IMR-90 (cell line): ENCODE data around the gene SEZ6L2. TPM values are rescaled to one million over a fixed set of nuclear protein-coding genes. Genes with fewer than 3 reads are reported as not detected.

Source experiments
- ATAC-seq: fragments of 200-7000 bp; cut with Tn5 transposase; 2 replicates; pipeline ENCODE4 v1.9.1; 2020; ENCODE audit warnings: low read depth, mild to moderate bottlenecking, moderate library complexity
- BruUV-seq: library from RNA; stranded (reverse); fragments of 400-500 nt; replicated peaks from 2 replicates; lab custom pipeline; 2021; lab: Mats Ljungman, UMichigan
- CTCF ChIA-PET: fragments of 300-600 bp; formaldehyde crosslinking; extraction: SDS; loops from one replicate; lab custom pipeline; 2021; ENCODE audit warnings: antibody characterized with exemption; lab: Yijun Ruan, JAX
- POLR2A ChIA-PET: fragments of 300-600 bp; sonication (Branson Sonifier 250); formaldehyde crosslinking; loops from one replicate; lab custom pipeline; 2022; ENCODE audit warnings: antibody characterized with exemption; ENCODE audit not compliant: unreplicated experiment; lab: Charles Lee
- DNase-seq: peaks from one replicate; pipeline ENCODE4 v3.0.0; 2013
- H2AFZ ChIP-seq: replicated peaks from 2 replicates; pipeline ENCODE3; 2013; ENCODE audit warnings: low read length, mild to moderate bottlenecking; ENCODE audit not compliant: poor library complexity
- H2AK5ac ChIP-seq: 2 replicates; pipeline ENCODE4 v1.6.1; 2013; ENCODE audit warnings: low read depth, low read length, inconsistent platforms
- H2AK9ac ChIP-seq: replicated peaks from 2 replicates; pipeline ENCODE3; 2013; ENCODE audit warnings: mild to moderate bottlenecking, low read depth, low read length, moderate library complexity; ENCODE audit not compliant: poor library complexity
- H2BK120ac ChIP-seq: 2 replicates; pipeline ENCODE4 v1.6.1; 2013; ENCODE audit warnings: low read depth, low read length, inconsistent platforms
- H2BK15ac ChIP-seq: 3 replicates; pipeline ENCODE4 v1.6.1; 2013; ENCODE audit warnings: low read depth, low read length, inconsistent platforms
- H2BK20ac ChIP-seq: 2 replicates; pipeline ENCODE4 v1.6.1; 2013; ENCODE audit warnings: low read depth, mild to moderate bottlenecking, inconsistent platforms, low read length, moderate library complexity
- H2BK5ac ChIP-seq: 2 replicates; pipeline ENCODE4 v1.6.1; 2013; ENCODE audit warnings: mild to moderate bottlenecking, low read depth, low read length, inconsistent platforms; ENCODE audit not compliant: poor library complexity, severe bottlenecking
- H3K14ac ChIP-seq: replicated peaks from 2 replicates; pipeline ENCODE4 v1.6.1; 2013; ENCODE audit warnings: low read depth, low read length, inconsistent platforms
- H3K18ac ChIP-seq: 2 replicates; pipeline ENCODE4 v1.6.1; 2013; ENCODE audit warnings: low read depth, low read length, control low read depth
- H3K23ac ChIP-seq: 2 replicates; pipeline ENCODE4 v1.6.1; 2013; ENCODE audit warnings: low read depth, low read length, inconsistent platforms
- H3K27ac ChIP-seq: 2 replicates; pipeline ENCODE4 v1.5.1; 2013; ENCODE audit warnings: mild to moderate bottlenecking, control low read depth, low read length; ENCODE audit not compliant: insufficient read depth
- H3K27me3 ChIP-seq: 2 replicates; pipeline ENCODE4 v1.6.1; 2013; ENCODE audit warnings: low read length; ENCODE audit not compliant: control insufficient read depth, insufficient read depth
- H3K36me3 ChIP-seq: 2 replicates; pipeline ENCODE4 v1.6.1; 2013; ENCODE audit warnings: low read length, mixed read lengths; ENCODE audit not compliant: control insufficient read depth, insufficient read depth
- H3K4ac ChIP-seq: 2 replicates; pipeline ENCODE4 v1.6.1; 2013; ENCODE audit warnings: low read depth, low read length, inconsistent platforms
- H3K4me1 ChIP-seq: 2 replicates; pipeline ENCODE4 v1.6.1; 2013; ENCODE audit warnings: low read length, mixed read lengths; ENCODE audit not compliant: control insufficient read depth, insufficient read depth
- H3K4me2 ChIP-seq: 2 replicates; pipeline ENCODE4 v1.6.1; 2013; ENCODE audit warnings: low read depth, mild to moderate bottlenecking, control low read depth, low read length, moderate library complexity
- H3K4me3 ChIP-seq: 2 replicates; pipeline ENCODE4 v1.5.1; 2013; ENCODE audit warnings: low read depth, mild to moderate bottlenecking, control low read depth, low read length, moderate library complexity; ENCODE audit not compliant: insufficient read depth
- H3K56ac ChIP-seq: 2 replicates; pipeline ENCODE4 v1.6.1; 2013; ENCODE audit warnings: low read length, inconsistent platforms; ENCODE audit not compliant: insufficient read depth; ENCODE audit errors: extremely low read depth
- H3K79me1 ChIP-seq, 2 experiments: 2 replicates each; pipeline ENCODE4 v1.6.1; 2013; ENCODE audit warnings: low read length in 2 of 2, inconsistent platforms in 1 of 2, low read depth in 1 of 2
- H3K9ac ChIP-seq: 2 replicates; pipeline ENCODE4 v1.6.1; 2013; ENCODE audit warnings: low read depth, low read length, control low read depth
- H3K9me1 ChIP-seq: 2 replicates; pipeline ENCODE4 v1.6.1; 2013; ENCODE audit warnings: low read length, inconsistent platforms; ENCODE audit not compliant: insufficient read depth
- H3K9me3 ChIP-seq: 2 replicates; pipeline ENCODE4 v1.6.1; 2013; ENCODE audit warnings: low read length; ENCODE audit not compliant: control insufficient read depth, insufficient read depth
- H4K20me1 ChIP-seq: 2 replicates; pipeline ENCODE4 v1.6.1; 2013; ENCODE audit warnings: low read length, inconsistent platforms; ENCODE audit not compliant: insufficient read depth
- H4K5ac ChIP-seq: 2 replicates; pipeline ENCODE4 v1.6.1; 2013; ENCODE audit warnings: mild to moderate bottlenecking, low read depth, low read length, control low read depth
- H4K8ac ChIP-seq, 2 experiments: 2 replicates each; pipeline ENCODE4 v1.6.1; 2013; ENCODE audit warnings: low read depth in 2 of 2, low read length in 2 of 2, control low read depth in 1 of 2, inconsistent platforms in 1 of 2
- H4K91ac ChIP-seq: 2 replicates; pipeline ENCODE4 v1.6.1; 2013; ENCODE audit warnings: low read depth, low read length, inconsistent platforms; ENCODE audit not compliant: insufficient read depth
- BHLHE40 ChIP-seq: fragments of 150-350 bp; IDR thresholded peaks from 2 replicates; pipeline ENCODE4 v1.6.1; 2016; ENCODE audit warnings: mild to moderate bottlenecking, low read depth, low read length
- CEBPB ChIP-seq: IDR thresholded peaks from 2 replicates; pipeline ENCODE4 v1.6.1; 2012; ENCODE audit warnings: low read depth, low read length, improper control_type of control experiment
- CHD1 ChIP-seq: IDR thresholded peaks from 2 replicates; pipeline ENCODE4 v1.6.1; 2012; ENCODE audit warnings: low read depth, low read length, improper control_type of control experiment
- CTCF ChIP-seq: conservative IDR thresholded peaks from 2 replicates; pipeline ENCODE4 v1.5.1; 2012; ENCODE audit warnings: mild to moderate bottlenecking, low read depth, low read length, improper control_type of control experiment
- ELK1 ChIP-seq: fragments of 150-350 bp; IDR thresholded peaks from 2 replicates; pipeline ENCODE4 v1.6.1; 2016; ENCODE audit warnings: low read depth, mild to moderate bottlenecking, low read length, moderate library complexity, borderline replicate concordance
- FOS ChIP-seq: fragments of 150-350 bp; IDR thresholded peaks from 2 replicates; pipeline ENCODE4 v1.6.1; 2016; ENCODE audit warnings: low read depth, low read length
- MAFK ChIP-seq: IDR thresholded peaks from 2 replicates; pipeline ENCODE4 v1.6.1; 2012; ENCODE audit warnings: low read depth, low read length, improper control_type of control experiment
- MAZ ChIP-seq: IDR thresholded peaks from 2 replicates; pipeline ENCODE4 v1.6.1; 2012; ENCODE audit warnings: low read depth, mild to moderate bottlenecking, low read length, improper control_type of control experiment, moderate library complexity, borderline replicate concordance
- MXI1 ChIP-seq: IDR thresholded peaks from 2 replicates; pipeline ENCODE4 v1.6.1; 2012; ENCODE audit warnings: low read depth, mild to moderate bottlenecking, low read length, moderate library complexity, borderline replicate concordance
- NFE2L2 ChIP-seq: fragments of 150-350 bp; IDR thresholded peaks from 2 replicates; pipeline ENCODE4 v1.6.1; 2016; ENCODE audit warnings: low read depth, mild to moderate bottlenecking, low read length
- POLR2A ChIP-seq: IDR thresholded peaks from 2 replicates; pipeline ENCODE4 v1.6.1; 2012; ENCODE audit warnings: mild to moderate bottlenecking, low read depth, low read length
- RAD21 ChIP-seq: IDR thresholded peaks from 2 replicates; pipeline ENCODE4 v1.6.1; 2012; ENCODE audit warnings: low read length, improper control_type of control experiment
- RCOR1 ChIP-seq: IDR thresholded peaks from 2 replicates; pipeline ENCODE4 v1.6.1; 2012; ENCODE audit warnings: mild to moderate bottlenecking, low read length, improper control_type of control experiment; ENCODE audit not compliant: insufficient replicate concordance
- RFX5 ChIP-seq: IDR thresholded peaks from 2 replicates; pipeline ENCODE4 v1.8.0; 2012; ENCODE audit warnings: low read depth, mild to moderate bottlenecking, low read length, moderate library complexity
- SMC3 ChIP-seq: fragments of 150-350 bp; IDR thresholded peaks from 2 replicates; pipeline ENCODE4 v1.6.1; 2016; ENCODE audit warnings: low read depth, mild to moderate bottlenecking, antibody characterized with exemption, low read length, moderate library complexity
- USF2 ChIP-seq: fragments of 150-350 bp; IDR thresholded peaks from 2 replicates; pipeline ENCODE4 v1.6.1; 2017; ENCODE audit warnings: mild to moderate bottlenecking, antibody characterized with exemption, low read length, low read depth
- WGBS, 2 experiments: methylation state at CpG; one replicate each; pipeline versions ENCODE4 v1.1.5 to v1.1.7; 2013; ENCODE audit warnings: missing lambda C conversion rate in 2 of 2; ENCODE audit not compliant: insufficient read length in 1 of 2; ENCODE audit errors: extremely low coverage in 2 of 2; 5-methylcytosine and 5-hydroxymethylcytosine counted together
- dilution Hi-C: fragments of 300-500 bp; cut with HindIII; formaldehyde crosslinking; loops from one replicate; pipeline ENCODE4 v1.14.3; 2018; ENCODE audit warnings: low sequenced_read_pairs; ENCODE audit not compliant: unreplicated experiment
- in situ Hi-C: fragments of 300-500 bp; cut with MboI; formaldehyde crosslinking; loops from 3 replicates; pipeline ENCODE4 v1.14.3; 2019; ENCODE audit warnings: low sequenced_read_pairs, inconsistent platforms, mixed read lengths
- intact Hi-C: fragments of 100-400 bp; cut with micrococcal nuclease; formaldehyde crosslinking; loops from 2 replicates; pipeline ENCODE4 v1.10.0; 2022
- polyA plus RNA-seq, 3 experiments: library from polyadenylated mRNA; depleted of rRNA; stranded (reverse); fragments of >200 nt; gene quantifications; 2 replicates each; pipeline ENCODE4 v1.2.3, GENCODE V29; 2012; ENCODE audit warnings: low replicate concordance in 1 of 3
- total RNA-seq: library from RNA; depleted of rRNA; stranded (reverse); fragments of >200 nt; gene quantifications from 2 replicates; pipeline ENCODE4 v1.2.3, GENCODE V29; 2012

The SEZ6L2 gene
- total and polyA plus RNA-seq, 2 of the 4 experiments (the other 2 are of a cell fraction), result 0.72 to 10.5 TPM

GRCh38 chr16:29854520-29855100 is 44.7 kb downstream of the SEZ6L2 start:
- Histone ChIP-seq H3K4me1 (peaks cover 2% of the 10 kb centered on the region; the same call in 1 of the 2 replicates), H2BK20ac (no peak overlapping the region), H2BK15ac (no peak overlapping the region), H3K56ac (no peak overlapping the region), H4K20me1 (no peaks in the 10 kb centered on the region), H3K27ac (no peak overlapping the region), H3K23ac (peak overlapping the region; percentile 4; the same call in 1 of the 2 replicates), H3K4me3 (no peak overlapping the region), H4K5ac (no peak overlapping the region), H2BK5ac (no peak overlapping the region), H2AFZ (no peak overlapping the region), H4K8ac (no peak overlapping the region), H2AK9ac (no peak overlapping the region), H3K27me3 (no peaks in the 10 kb centered on the region), H3K36me3 (peaks cover 17% of the 10 kb centered on the region), H3K9ac (no peak overlapping the region), H3K14ac (no peak overlapping the region), H2AK5ac (no peak overlapping the region), H3K4ac (no peak overlapping the region), H3K4me2 (no peak overlapping the region), H3K18ac (no peak overlapping the region), H2BK120ac (no peak overlapping the region), H4K91ac (no peak overlapping the region), H3K79me1 (peaks cover 0 to 4% of the 10 kb centered on the region in 2 experiments; a peak in 1 of 4 replicates), H3K9me1 (peaks cover 3% of the 10 kb centered on the region; the same call in 1 of the 2 replicates), H3K9me3 (no peaks in the 10 kb centered on the region)
- dilution Hi-C loops, result no loop called here
- BruUV-seq, result no TSS peak
- ChIA-PET POLR2A (no interaction called here), CTCF (no interaction called here)
- 80% methylated on average over 1 of the region's 5 CpGs; no CpG with 5 or more reads in 1 of the 2 experiments for WGBS, 2 experiments
- intact Hi-C loops, result no loop called here
- no peak for ATAC-seq
- in situ Hi-C loops, result no loop called here
- no peak for TF ChIP-seq USF2
- no peak for TF ChIP-seq RAD21
- no peak for TF ChIP-seq RFX5
- no peak for TF ChIP-seq POLR2A
- TF ChIP-seq BHLHE40, result no peak
- no peak for TF ChIP-seq CEBPB
- TF ChIP-seq CTCF, result no peak
- no peak for TF ChIP-seq MXI1
- no peak for TF ChIP-seq NFE2L2
- no peak for TF ChIP-seq SMC3
- TF ChIP-seq MAFK, result no peak
- no peak for TF ChIP-seq FOS
- no peak for TF ChIP-seq MAZ
- no peak for TF ChIP-seq ELK1
- no peak for TF ChIP-seq CHD1
- no peak for TF ChIP-seq RCOR1
- DNase-seq, result no peak
